Renal cortical epithelial cell (primary cell): ENCODE measurements around the gene DNM3. TPM values are rescaled to one million over a fixed set of nuclear protein-coding genes. Genes with fewer than 3 reads are reported as not detected.
A peak's percentile ranks its signal among the peaks of the same experiment; 100 is the strongest.

Source experiments
- DNase-seq: peaks from one replicate; pipeline ENCODE4 v3.0.0-alpha.2; 2011; ENCODE audit warnings: low read depth
- total RNA-seq: library from RNA; depleted of rRNA; stranded (reverse); fragments of >200 nt; gene quantifications from 2 replicates; pipeline ENCODE4 v1.2.3, GENCODE V29; 2014

DNM3 gene
- total RNA-seq, 1 donor from 2014 or later = 10.7 TPM

GRCh38 chr1:171817511-171818265, 23.6 kb upstream of the DNM3 start:
- peak; percentile 94 for DNase-seq

GRCh38 chr1:171819946-171820345, 21.4 kb upstream of the DNM3 start:
- DNase-seq = no peak

GRCh38 chr1:171826973-171827372, 14.3 kb upstream of the DNM3 start:
- DNase-seq = no peak

- no peak for DNase-seq
Observed at GRCh38 chr1:171828794-171829193, 12.5 kb upstream of the DNM3 start.

- DNase-seq = no peak
Observed at GRCh38 chr1:171833091-171833825, 8.0 kb upstream of the DNM3 start.

GRCh38 chr1:171834821-171835220, 6.5 kb upstream of the DNM3 start:
- DNase-seq = no peak

- no peak for DNase-seq
Observed at GRCh38 chr1:171835891-171836290, 5.4 kb upstream of the DNM3 start.

- peak; percentile 7 for DNase-seq
Observed at GRCh38 chr1:171841931-171842761, 848 bp downstream of the DNM3 start.

- peak; percentile 14 for DNase-seq
Observed at GRCh38 chr1:171844381-171844780, 3.1 kb downstream of the DNM3 start.

- no peak for DNase-seq
Observed at GRCh38 chr1:171845998-171846397, 4.7 kb downstream of the DNM3 start.

GRCh38 chr1:171849245-171849898, 8.1 kb downstream of the DNM3 start:
- no peak for DNase-seq

GRCh38 chr1:171850651-171851350, 9.5 kb downstream of the DNM3 start:
- DNase-seq = peak; percentile 58

- DNase-seq = peak; percentile 69
Observed at GRCh38 chr1:171852272-171852671, 11.0 kb downstream of the DNM3 start.

- no peak for DNase-seq
Observed at GRCh38 chr1:171855381-171855780, 14.1 kb downstream of the DNM3 start.

- no peak for DNase-seq
Observed at GRCh38 chr1:171858696-171859095, 17.4 kb downstream of the DNM3 start.

GRCh38 chr1:171860696-171861095, 19.4 kb downstream of the DNM3 start:
- DNase-seq = no peak

GRCh38 chr1:171863531-171863930, 22.2 kb downstream of the DNM3 start:
- no peak for DNase-seq

- DNase-seq = no peak
Observed at GRCh38 chr1:171864308-171864707, 23.0 kb downstream of the DNM3 start.

- DNase-seq = no peak
Observed at GRCh38 chr1:171865106-171865505, 23.8 kb downstream of the DNM3 start.

- no peak for DNase-seq
Observed at GRCh38 chr1:171867236-171867635, 25.9 kb downstream of the DNM3 start.

- DNase-seq = peak; percentile 95
Observed at GRCh38 chr1:171868217-171868803, 27.0 kb downstream of the DNM3 start.
